Mesenchymal stem cell (in vitro differentiated cells and primary cell): Measurements from ENCODE around the gene SHANK1.
A peak's percentile ranks its signal among the peaks of the same experiment; 100 is the strongest.

Source experiments
- DNase-seq: peaks from one replicate; pipeline ENCODE4 v3.0.0-alpha.2; 2013
- H2AFZ ChIP-seq: one replicate; pipeline ENCODE4 v1.6.1; 2013; ENCODE audit warnings: low read depth, mild to moderate bottlenecking, control low read depth, inconsistent platforms, low read length, moderate library complexity
- H2AK5ac ChIP-seq: 2 replicates; pipeline ENCODE4 v1.6.1; 2013; ENCODE audit warnings: low read length, moderate library complexity, mild to moderate bottlenecking, inconsistent platforms; ENCODE audit not compliant: severe bottlenecking
- H2BK120ac ChIP-seq: one replicate; pipeline ENCODE4 v1.6.1; 2013; ENCODE audit warnings: low read depth, mild to moderate bottlenecking, inconsistent platforms, low read length, moderate library complexity
- H2BK12ac ChIP-seq, 2 experiments: one replicate each; pipeline ENCODE4 v1.6.1; 2013; ENCODE audit warnings: inconsistent platforms in 2 of 2, low read length in 2 of 2, mild to moderate bottlenecking in 2 of 2, moderate library complexity in 2 of 2, control low read depth in 1 of 2
- H2BK15ac ChIP-seq: one replicate; pipeline ENCODE4 v1.6.1; 2013; ENCODE audit warnings: mild to moderate bottlenecking, low read depth, inconsistent platforms; ENCODE audit not compliant: poor library complexity, severe bottlenecking
- H2BK5ac ChIP-seq: 2 replicates; pipeline ENCODE4 v1.6.1; 2013; ENCODE audit warnings: low read depth, mild to moderate bottlenecking, low read length, control low read depth, inconsistent platforms; ENCODE audit not compliant: poor library complexity, severe bottlenecking
- H3K14ac ChIP-seq, 2 experiments: one replicate each; pipeline ENCODE4 v1.6.1; 2013; ENCODE audit warnings: inconsistent platforms in 2 of 2, low read length in 2 of 2, control low read depth in 1 of 2, mild to moderate bottlenecking in 1 of 2, moderate library complexity in 1 of 2
- H3K18ac ChIP-seq, 2 experiments: one replicate each; pipeline ENCODE4 v1.6.1; 2013; ENCODE audit warnings: inconsistent platforms in 2 of 2, low read length in 2 of 2, control low read depth in 1 of 2, low read depth in 1 of 2, mild to moderate bottlenecking in 1 of 2
- H3K23ac ChIP-seq, 2 experiments: one replicate each; pipeline ENCODE4 v1.6.1; 2013; ENCODE audit warnings: inconsistent platforms in 2 of 2, low read length in 2 of 2, mild to moderate bottlenecking in 2 of 2, moderate library complexity in 2 of 2, control low read depth in 1 of 2
- H3K27ac ChIP-seq: 2 replicates; pipeline ENCODE4 v1.5.1; 2013; ENCODE audit warnings: mild to moderate bottlenecking, moderate library complexity, low read length, control low read depth, inconsistent platforms; ENCODE audit not compliant: poor library complexity, severe bottlenecking
- H3K27me3 ChIP-seq, 2 experiments: 2 replicates each; pipeline versions ENCODE4 v1.6.1 to v1.7.0; 2013; ENCODE audit warnings: low read length in 2 of 2, mild to moderate bottlenecking in 2 of 2, moderate library complexity in 2 of 2, control low read depth in 1 of 2, inconsistent platforms in 1 of 2; ENCODE audit not compliant: control insufficient read depth in 1 of 2, insufficient read depth in 1 of 2
- H3K36me3 ChIP-seq, 2 experiments: 2 replicates each; pipeline versions ENCODE4 v1.6.1 to v1.7.0; 2013; ENCODE audit warnings: low read length in 2 of 2, control low read depth in 1 of 2, inconsistent platforms in 1 of 2, low read depth in 1 of 2, mild to moderate bottlenecking in 1 of 2; ENCODE audit not compliant: insufficient read depth in 2 of 2, control insufficient read depth in 1 of 2
- H3K4ac ChIP-seq, 2 experiments: one replicate each; pipeline ENCODE4 v1.6.1; 2013; ENCODE audit warnings: inconsistent platforms in 2 of 2, low read length in 2 of 2, mild to moderate bottlenecking in 2 of 2, moderate library complexity in 2 of 2, control low read depth in 1 of 2, low read depth in 1 of 2
- H3K4me1 ChIP-seq: 2 replicates; pipeline ENCODE4 v1.6.1; 2013; ENCODE audit warnings: low read depth, low read length, control low read depth; ENCODE audit not compliant: control insufficient read depth, insufficient read depth
- H3K4me2 ChIP-seq: 2 replicates; pipeline ENCODE4 v1.6.1; 2013; ENCODE audit warnings: low read length, mild to moderate bottlenecking, inconsistent platforms; ENCODE audit not compliant: poor library complexity, severe bottlenecking
- H3K4me3 ChIP-seq, 2 experiments: 2 replicates each; pipeline versions ENCODE4 v1.5.1 to v1.7.0; 2013; ENCODE audit warnings: low read length in 2 of 2, mild to moderate bottlenecking in 2 of 2, control low read depth in 1 of 2, low read depth in 1 of 2; ENCODE audit not compliant: insufficient read depth in 1 of 2
- H3K79me1 ChIP-seq: replicated peaks from 2 replicates; pipeline ENCODE4 v1.6.1; 2013; ENCODE audit warnings: mild to moderate bottlenecking, control low read depth, low read length, inconsistent platforms; ENCODE audit not compliant: poor library complexity, severe bottlenecking
- H3K9ac ChIP-seq: 2 replicates; pipeline ENCODE4 v1.7.0; 2013; ENCODE audit warnings: mild to moderate bottlenecking, low read length, moderate library complexity
- H3K9me3 ChIP-seq: 2 replicates; pipeline ENCODE4 v1.7.0; 2013; ENCODE audit warnings: mild to moderate bottlenecking, low read length; ENCODE audit not compliant: control insufficient read depth
- H4K8ac ChIP-seq: one replicate; pipeline ENCODE4 v1.6.1; 2013; ENCODE audit warnings: inconsistent platforms, mild to moderate bottlenecking, low read length, moderate library complexity
- H4K91ac ChIP-seq: one replicate; pipeline ENCODE4 v1.6.1; 2013; ENCODE audit warnings: mild to moderate bottlenecking, low read length, inconsistent platforms
- WGBS: methylation state at CpG from one replicate; pipeline ENCODE4 v1.1.7; 2013; ENCODE audit warnings: mixed read lengths; 5-methylcytosine and 5-hydroxymethylcytosine counted together

SHANK1 gene

DNA sequence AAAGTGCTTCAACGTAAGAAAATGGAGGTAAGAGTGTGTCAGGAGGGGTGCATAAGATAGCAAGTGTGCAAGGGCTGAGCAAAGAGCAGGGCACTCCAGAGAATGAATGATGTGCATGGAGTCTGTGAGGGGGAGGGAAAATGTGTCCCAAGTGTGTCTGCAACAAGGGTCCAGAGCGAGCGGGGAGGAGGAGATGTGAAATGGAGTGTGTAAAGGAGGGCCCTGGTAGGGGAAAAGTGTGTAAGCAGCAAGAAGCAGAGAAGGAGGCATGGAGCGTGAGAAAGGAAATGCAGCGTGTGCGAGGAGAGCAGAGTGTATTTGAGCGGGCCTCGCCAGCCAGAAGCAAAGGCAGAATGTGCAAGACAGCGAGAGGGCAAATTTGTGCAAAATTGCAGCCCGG lies 58.6 kb downstream of the SHANK1 start:
- WGBS = 78% methylated on average over 10 of the region's 10 CpGs
- Histone ChIP-seq H3K79me1 (no peaks in the 10 kb centered on the region), H3K23ac (no peak overlapping the region), H3K9ac (no peak overlapping the region), H3K18ac (no peak overlapping the region), H3K4me3 (no peak overlapping the region), H3K4ac (no peak overlapping the region), H2BK12ac (no peak overlapping the region), H3K14ac (no peak overlapping the region), H3K36me3 (no peaks in the 10 kb centered on the region), H3K4me1 (no peaks in the 10 kb centered on the region), H3K27me3 (peaks cover 0 to 56% of the 10 kb centered on the region in 2 experiments), H2AK5ac (no peak overlapping the region), H4K91ac (no peak overlapping the region), H2AFZ (no peak overlapping the region), H3K4me2 (no peak overlapping the region), H3K9me3 (peaks cover 5% of the 10 kb centered on the region), H3K27ac (no peak overlapping the region), H2BK15ac (no peak overlapping the region), H2BK120ac (no peak overlapping the region), H2BK5ac (no peak overlapping the region), H4K8ac (no peak overlapping the region)
- DNase-seq = no peak

GRCh38 chr19:50660088-50660366 lies 59.6 kb downstream of the SHANK1 start:
- no peaks in the 10 kb centered on the region for H3K36me3 ChIP-seq
- no peak overlapping the region for H2AK5ac ChIP-seq
- no peak overlapping the region for H2BK120ac ChIP-seq
- no peak overlapping the region for H2BK5ac ChIP-seq
- H3K4me3 ChIP-seq = no peak overlapping the region
- no peak overlapping the region for H3K9ac ChIP-seq
- H4K8ac ChIP-seq = no peak overlapping the region
- 85% methylated on average over 5 of the region's 6 CpGs for WGBS
- H3K27me3 ChIP-seq = peaks cover 0 to 49% of the 10 kb centered on the region in 2 experiments
- peaks cover 12% of the 10 kb centered on the region for H3K9me3 ChIP-seq
- no peak overlapping the region for H3K14ac ChIP-seq
- H3K4ac ChIP-seq = no peak overlapping the region
- H2BK15ac ChIP-seq = no peak overlapping the region
- no peaks in the 10 kb centered on the region for H3K79me1 ChIP-seq
- no peak for DNase-seq
- H2AFZ ChIP-seq = no peak overlapping the region
- H3K4me1 ChIP-seq = no peaks in the 10 kb centered on the region
- no peak overlapping the region for H2BK12ac ChIP-seq
- no peak overlapping the region for H3K18ac ChIP-seq
- no peak overlapping the region for H3K27ac ChIP-seq
- no peak overlapping the region for H3K4me2 ChIP-seq
- no peak overlapping the region for H4K91ac ChIP-seq
- no peak overlapping the region for H3K23ac ChIP-seq

- WGBS = 88% methylated on average over 4 of the region's 37 CpGs
These were observed 60.1 kb downstream of the SHANK1 start for GRCh38 chr19:50659318-50660087.

DNA sequence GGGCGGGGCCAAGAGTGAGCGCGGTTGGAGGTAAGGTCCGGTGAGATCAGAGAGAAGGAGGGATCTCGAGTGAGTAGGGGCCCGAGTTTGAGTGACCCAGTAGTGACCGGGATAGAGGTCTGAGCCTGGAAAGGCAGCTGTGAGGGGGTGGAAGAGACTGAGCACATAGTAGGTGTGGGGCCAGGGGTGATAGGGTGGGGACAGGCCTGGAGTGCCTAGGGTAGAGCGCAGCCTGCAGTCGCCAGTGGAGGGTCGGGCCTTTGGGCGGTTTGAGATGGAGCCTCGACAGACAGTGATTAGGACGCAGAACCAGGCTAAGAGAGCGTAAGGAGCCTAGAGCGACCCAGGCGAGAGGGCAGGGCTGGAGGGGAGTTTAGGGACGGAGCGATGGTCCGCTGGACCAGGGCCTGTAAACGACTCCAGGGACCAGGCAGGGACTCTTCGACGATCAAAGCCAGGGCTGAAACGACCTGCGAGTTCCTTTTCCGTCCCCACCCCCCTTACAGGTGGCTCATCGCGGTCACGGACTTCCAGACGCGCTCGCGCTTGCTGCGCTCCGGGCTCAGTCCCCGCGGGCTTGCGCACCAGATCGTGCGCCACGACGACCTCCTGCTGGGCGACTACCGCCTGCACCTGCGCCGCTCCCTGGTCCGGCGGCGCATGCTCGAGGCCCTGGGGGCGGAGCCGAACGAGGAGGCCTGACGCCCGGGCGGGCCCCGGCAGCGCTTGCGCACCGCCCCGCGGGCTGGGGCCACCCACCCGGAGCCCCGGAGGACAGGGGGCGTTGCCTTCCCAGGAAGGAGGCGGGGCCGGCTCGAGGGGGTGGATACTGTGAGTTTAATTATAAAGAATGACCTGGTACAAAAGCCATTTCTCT lies 60.9 kb downstream of the SHANK1 start:
- Histone ChIP-seq H2BK12ac (no peak overlapping the region), H3K4ac (no peak overlapping the region), H3K9me3 (peaks cover 12% of the 10 kb centered on the region), H2BK120ac (no peak overlapping the region), H3K4me2 (no peak overlapping the region), H3K36me3 (no peaks in the 10 kb centered on the region), H3K9ac (no peak overlapping the region), H4K91ac (no peak overlapping the region), H2AFZ (no peak overlapping the region), H2BK15ac (no peak overlapping the region), H3K23ac (no peak overlapping the region), H3K27ac (no peak overlapping the region), H2AK5ac (no peak overlapping the region), H4K8ac (no peak overlapping the region), H3K27me3 (peaks cover 0 to 51% of the 10 kb centered on the region in 2 experiments), H3K18ac (no peak overlapping the region), H3K4me3 (peak overlapping the region; percentile 31 to 72), H3K14ac (no peak overlapping the region), H3K79me1 (no peaks in the 10 kb centered on the region), H2BK5ac (no peak overlapping the region), H3K4me1 (no peaks in the 10 kb centered on the region)
- DNase-seq = no peak
- WGBS = 75% methylated on average over 65 of the region's 67 CpGs

More at GRCh38 chr19:50659318-50660087, 60.1 kb downstream of the SHANK1 start:
- H2AK5ac ChIP-seq = no peak overlapping the region
- H2BK120ac ChIP-seq = no peak overlapping the region
- H4K8ac ChIP-seq = no peak overlapping the region
- no peak overlapping the region for H2BK12ac ChIP-seq
- no peak overlapping the region for H4K91ac ChIP-seq
- H3K27me3 ChIP-seq = peaks cover 0 to 47% of the 10 kb centered on the region in 2 experiments
- H3K4ac ChIP-seq = no peak overlapping the region
- H2AFZ ChIP-seq = no peak overlapping the region
- no peak overlapping the region for H3K4me3 ChIP-seq
- no peaks in the 10 kb centered on the region for H3K36me3 ChIP-seq
- H3K4me1 ChIP-seq = no peaks in the 10 kb centered on the region
- H3K23ac ChIP-seq = no peak overlapping the region
- no peak overlapping the region for H3K4me2 ChIP-seq
- no peak overlapping the region for H2BK5ac ChIP-seq
- H3K9me3 ChIP-seq = peaks cover 17% of the 10 kb centered on the region
- H3K9ac ChIP-seq = no peak overlapping the region
- H3K27ac ChIP-seq = no peak overlapping the region
- H3K14ac ChIP-seq = no peak overlapping the region
- no peak overlapping the region for H2BK15ac ChIP-seq
- no peak overlapping the region for H3K18ac ChIP-seq
- H3K79me1 ChIP-seq = no peaks in the 10 kb centered on the region
- no peak for DNase-seq
